Chondrocyte (in vitro differentiated cells): ENCODE measurements around the gene CD22. TPM values are rescaled to one million over a fixed set of nuclear protein-coding genes. Genes with fewer than 3 reads are reported as not detected.

Experiments used
- DNase-seq: peaks from one replicate; pipeline ENCODE4 v3.0.0; 2021; ENCODE audit warnings: mixed read lengths, low spot score
- H3K27ac Mint-ChIP-seq: one replicate; pipeline ENCODE4 v1.8.0; 2021; ENCODE audit warnings: mild to moderate bottlenecking, moderate library complexity, mixed read lengths; ENCODE audit not compliant: unreplicated experiment
- H3K27me3 Mint-ChIP-seq: 2 replicates; pipeline ENCODE4 v1.8.0; 2021; ENCODE audit warnings: low read depth, mixed read lengths
- H3K36me3 Mint-ChIP-seq: 2 replicates; pipeline ENCODE4 v1.8.0; 2021; ENCODE audit warnings: low read depth, mixed read lengths
- H3K4me1 Mint-ChIP-seq: 2 replicates; pipeline ENCODE4 v1.8.0; 2021; ENCODE audit warnings: low read depth, mild to moderate bottlenecking, mixed read lengths
- H3K4me3 Mint-ChIP-seq: one replicate; pipeline ENCODE4 v1.8.0; 2021; ENCODE audit warnings: mild to moderate bottlenecking, moderate library complexity, mixed read lengths; ENCODE audit not compliant: unreplicated experiment
- H3K9me3 Mint-ChIP-seq: 2 replicates; pipeline ENCODE4 v1.8.0; 2021; ENCODE audit warnings: low read depth, mixed read lengths
- CTCF ChIP-seq: fragments of 200-600 bp; sonication (generic); IDR thresholded peaks from 2 replicates; pipeline ENCODE4 v1.5.0; 2021; ENCODE audit warnings: antibody characterized with exemption, mild to moderate bottlenecking, moderate library complexity
- total RNA-seq: library from RNA; stranded (reverse); gene quantifications from 3 replicates; pipeline ENCODE4 v1.2.1, GENCODE V29; 2021

The CD22 gene
- total RNA-seq, 1 donor from 2014 or later: not detected

- Mint-ChIP-seq H3K4me1 (no peaks in the 10 kb centered on the region), H3K9me3 (peaks cover 6% of the 10 kb centered on the region), H3K27me3 (peaks cover 23% of the 10 kb centered on the region), H3K4me3 (no peak overlapping the region), H3K27ac (no peak overlapping the region), H3K36me3 (no peaks in the 10 kb centered on the region)
- DNase-seq: no peak
- TF ChIP-seq CTCF: no peak
These were observed 51.0 kb downstream of the CD22 start for GRCh38 chr19:35379992-35380391.

GRCh38 chr19:35380450-35381124 is 51.6 kb downstream of the CD22 start:
- no peak for TF ChIP-seq CTCF
- peaks cover 6% of the 10 kb centered on the region for H3K9me3 Mint-ChIP-seq
- no peak overlapping the region for H3K4me3 Mint-ChIP-seq
- H3K4me1 Mint-ChIP-seq: no peaks in the 10 kb centered on the region
- no peaks in the 10 kb centered on the region for H3K36me3 Mint-ChIP-seq
- H3K27ac Mint-ChIP-seq: no peak overlapping the region
- peaks cover 17% of the 10 kb centered on the region for H3K27me3 Mint-ChIP-seq
- DNase-seq: no peak

GRCh38 chr19:35381318-35381717 is 52.3 kb downstream of the CD22 start:
- Mint-ChIP-seq H3K36me3 (no peaks in the 10 kb centered on the region), H3K9me3 (peaks cover 7% of the 10 kb centered on the region), H3K4me3 (no peak overlapping the region), H3K27ac (no peak overlapping the region), H3K27me3 (peaks cover 14% of the 10 kb centered on the region), H3K4me1 (no peaks in the 10 kb centered on the region)
- TF ChIP-seq CTCF: no peak
- DNase-seq: no peak

GRCh38 chr19:35381926-35382325 is 52.9 kb downstream of the CD22 start:
- TF ChIP-seq CTCF: no peak
- Mint-ChIP-seq H3K4me1 (no peaks in the 10 kb centered on the region), H3K9me3 (peaks cover 12% of the 10 kb centered on the region), H3K27me3 (peaks cover 14% of the 10 kb centered on the region), H3K27ac (no peak overlapping the region), H3K36me3 (no peaks in the 10 kb centered on the region), H3K4me3 (no peak overlapping the region)
- no peak for DNase-seq

GRCh38 chr19:35383536-35383935 is 54.5 kb downstream of the CD22 start:
- H3K36me3 Mint-ChIP-seq: no peaks in the 10 kb centered on the region
- peaks cover 14% of the 10 kb centered on the region for H3K27me3 Mint-ChIP-seq
- no peaks in the 10 kb centered on the region for H3K4me1 Mint-ChIP-seq
- no peak for DNase-seq
- H3K27ac Mint-ChIP-seq: no peak overlapping the region
- no peak overlapping the region for H3K4me3 Mint-ChIP-seq
- TF ChIP-seq CTCF: no peak
- H3K9me3 Mint-ChIP-seq: peaks cover 12% of the 10 kb centered on the region
